ENCODE measurements around the gene FILIP1.

FILIP1 gene

GRCh38 chr6:75494290-75494689 lies 690 bp upstream of the FILIP1 start:
- no peak for DNase-seq

- no peak for DNase-seq
Measured at GRCh38 chr6:75492386-75493153, 1.0 kb downstream of the FILIP1 start.

- DNase-seq = no peak
Measured at GRCh38 chr6:75491291-75491690, 2.3 kb downstream of the FILIP1 start.

- DNase-seq = no peak
Measured at GRCh38 chr6:75490706-75491105, 2.9 kb downstream of the FILIP1 start.

GRCh38 chr6:75489025-75489424 lies 4.6 kb downstream of the FILIP1 start:
- no peak for DNase-seq

- no peak for DNase-seq
Measured at GRCh38 chr6:75488033-75488432, 5.6 kb downstream of the FILIP1 start.

GRCh38 chr6:75486850-75487518 lies 6.6 kb downstream of the FILIP1 start:
- DNase-seq = no peak

- no peak for DNase-seq
Measured at GRCh38 chr6:75484535-75484934, 9.1 kb downstream of the FILIP1 start.

GRCh38 chr6:75483136-75483952 lies 10.3 kb downstream of the FILIP1 start:
- no peak for DNase-seq

GRCh38 chr6:75481936-75482593 lies 11.5 kb downstream of the FILIP1 start:
- no peak for DNase-seq

- no peak for DNase-seq
Measured at GRCh38 chr6:75481394-75481793, 12.2 kb downstream of the FILIP1 start.

GRCh38 chr6:75480425-75480824 lies 13.2 kb downstream of the FILIP1 start:
- no peak for DNase-seq

- no peak for DNase-seq
Measured at GRCh38 chr6:75479712-75480111, 13.9 kb downstream of the FILIP1 start.

GRCh38 chr6:75478929-75479328 lies 14.7 kb downstream of the FILIP1 start:
- DNase-seq = no peak

- DNase-seq = no peak
Measured at GRCh38 chr6:75472885-75473284, 20.7 kb downstream of the FILIP1 start.

- DNase-seq = no peak
Measured at GRCh38 chr6:75467966-75468365, 25.6 kb downstream of the FILIP1 start.

GRCh38 chr6:75467284-75467683 lies 26.3 kb downstream of the FILIP1 start:
- no peak for DNase-seq

- DNase-seq = no peak
Measured at GRCh38 chr6:75466636-75467035, 27.0 kb downstream of the FILIP1 start.

GRCh38 chr6:75463908-75464307 lies 29.7 kb downstream of the FILIP1 start:
- no peak for DNase-seq

- DNase-seq = no peak
Measured at GRCh38 chr6:75463061-75463460, 30.5 kb downstream of the FILIP1 start.

GRCh38 chr6:75460681-75461080 lies 32.9 kb downstream of the FILIP1 start:
- no peak for DNase-seq

GRCh38 chr6:75458895-75459294 lies 34.7 kb downstream of the FILIP1 start:
- no peak for DNase-seq

GRCh38 chr6:75450903-75451302 lies 42.7 kb downstream of the FILIP1 start:
- no peak for DNase-seq
